Osteoblast (primary cell): ENCODE data around the gene RPS19. TPM values are rescaled to one million over a fixed set of nuclear protein-coding genes. Genes with fewer than 3 reads are reported as not detected.
"Not testable (repeated sequence)": the region's sequence is repeated elsewhere in the genome, so short reads cannot be mapped to it uniquely, and the experiment has no call there.

Experiments
- DNase-seq: peaks from one replicate; pipeline ENCODE4 v3.0.0; 2011; ENCODE audit warnings: low spot score, mixed read lengths; ENCODE audit not compliant: insufficient read length; ENCODE audit errors: missing footprints
- H2AFZ ChIP-seq: 2 replicates; pipeline ENCODE4 v1.6.0; 2011; ENCODE audit warnings: mild to moderate bottlenecking, low read length
- H3K27ac ChIP-seq: 2 replicates; pipeline ENCODE4 v1.5.1; 2011; ENCODE audit warnings: mild to moderate bottlenecking, low read depth, low read length, moderate library complexity
- H3K27me3 ChIP-seq: 2 replicates; pipeline ENCODE4 v1.6.0; 2012; ENCODE audit warnings: mild to moderate bottlenecking, control low read depth, inconsistent platforms, low read length, moderate library complexity; ENCODE audit not compliant: insufficient read depth
- H3K36me3 ChIP-seq: 2 replicates; pipeline ENCODE4 v1.5.1; 2011; ENCODE audit warnings: mild to moderate bottlenecking, low read length, control low read depth, moderate library complexity; ENCODE audit not compliant: insufficient read depth
- H3K4me1 ChIP-seq: 2 replicates; pipeline ENCODE4 v1.5.1; 2011; ENCODE audit warnings: mild to moderate bottlenecking, low read length, control low read depth, moderate library complexity; ENCODE audit not compliant: insufficient read depth
- H3K4me2 ChIP-seq: 2 replicates; pipeline ENCODE4 v1.6.0; 2011; ENCODE audit warnings: mild to moderate bottlenecking, low read length; ENCODE audit not compliant: insufficient read depth
- H3K4me3 ChIP-seq: fragments of 200-600 bp; sonication (generic); 3 replicates; pipeline ENCODE4 v1.5.1; 2012; ENCODE audit warnings: mild to moderate bottlenecking, low read length, inconsistent platforms; ENCODE audit not compliant: insufficient read depth
- H3K79me2 ChIP-seq: 2 replicates; pipeline ENCODE4 v1.6.0; 2012; ENCODE audit warnings: mild to moderate bottlenecking, low read length, control low read depth, inconsistent platforms; ENCODE audit not compliant: insufficient read depth
- H3K9me3 ChIP-seq: 2 replicates; pipeline ENCODE4 v1.5.1; 2011; ENCODE audit warnings: low read depth, low read length, control low read depth
- H4K20me1 ChIP-seq: 2 replicates; pipeline ENCODE4 v1.6.0; 2012; ENCODE audit warnings: mild to moderate bottlenecking, low read length, control low read depth; ENCODE audit not compliant: insufficient read depth
- CTCF ChIP-seq: IDR thresholded peaks from 2 replicates; pipeline ENCODE4 v1.5.1; 2011; ENCODE audit warnings: mild to moderate bottlenecking, low read depth, low read length, moderate library complexity; ENCODE audit errors: extremely low read depth
- total RNA-seq: library from RNA; depleted of rRNA; stranded (reverse); fragments of >200 nt; gene quantifications from 2 replicates; pipeline ENCODE4 v1.2.3, GENCODE V29; 2012

The RPS19 gene
- total RNA-seq, 1 donor = 791 TPM

- Histone ChIP-seq H3K27me3 (peaks cover 59% of the 10 kb centered on the region), H3K4me3 (no peak overlapping the region), H3K9me3 (no peaks in the 10 kb centered on the region), H4K20me1 (peaks cover 22% of the 10 kb centered on the region), H3K36me3 (no peaks in the 10 kb centered on the region), H3K27ac (no peak overlapping the region), H3K4me2 (no peak overlapping the region), H3K4me1 (no peaks in the 10 kb centered on the region), H2AFZ (no peak overlapping the region), H3K79me2 (no peaks in the 10 kb centered on the region)
- no peak for DNase-seq
- TF ChIP-seq CTCF = no peak
Observed at GRCh38 chr19:41913538-41914423, 53.7 kb downstream of the RPS19 start.

DNA sequence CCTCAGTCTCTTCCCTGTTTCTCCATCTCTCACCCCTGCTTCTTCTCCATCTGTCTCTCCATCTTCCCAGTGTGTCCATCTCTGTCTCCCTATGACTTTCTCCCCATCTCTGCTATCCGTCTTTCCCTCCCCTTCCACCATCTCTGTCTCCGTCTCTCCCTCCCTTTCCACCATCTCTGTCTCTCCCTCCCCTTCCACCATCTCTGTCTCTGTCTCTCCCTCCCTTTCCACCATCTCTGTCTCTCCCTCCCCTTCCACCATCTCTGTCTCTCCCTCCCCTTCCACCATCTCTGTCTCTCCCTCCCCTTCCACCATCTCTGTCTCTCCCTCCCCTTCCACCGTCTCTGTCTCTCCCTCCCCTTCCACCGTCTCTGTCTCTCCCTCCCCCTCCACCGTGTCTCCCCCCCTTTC lies 54.4 kb downstream of the RPS19 start:
- not testable (repeated sequence) for H3K79me2 ChIP-seq, H2AFZ ChIP-seq, DNase-seq, H3K9me3 ChIP-seq, H3K36me3 ChIP-seq, H3K4me1 ChIP-seq, H3K27ac ChIP-seq, H3K4me3 ChIP-seq, H3K4me2 ChIP-seq
- H3K27me3 ChIP-seq = peaks cover 61% of the 10 kb centered on the region
- H4K20me1 ChIP-seq = peaks cover 19% of the 10 kb centered on the region

- Histone ChIP-seq H3K4me3 (no peak overlapping the region), H3K9me3 (no peaks in the 10 kb centered on the region), H2AFZ (no peak overlapping the region), H3K27ac (no peak overlapping the region), H3K79me2 (no peaks in the 10 kb centered on the region), H3K4me2 (no peak overlapping the region), H3K36me3 (no peaks in the 10 kb centered on the region), H4K20me1 (peaks cover 12% of the 10 kb centered on the region), H3K4me1 (no peaks in the 10 kb centered on the region), H3K27me3 (peaks cover 59% of the 10 kb centered on the region)
- DNase-seq = no peak
- TF ChIP-seq CTCF = no peak
Observed at GRCh38 chr19:41915021-41915775, 55.1 kb downstream of the RPS19 start.

DNA sequence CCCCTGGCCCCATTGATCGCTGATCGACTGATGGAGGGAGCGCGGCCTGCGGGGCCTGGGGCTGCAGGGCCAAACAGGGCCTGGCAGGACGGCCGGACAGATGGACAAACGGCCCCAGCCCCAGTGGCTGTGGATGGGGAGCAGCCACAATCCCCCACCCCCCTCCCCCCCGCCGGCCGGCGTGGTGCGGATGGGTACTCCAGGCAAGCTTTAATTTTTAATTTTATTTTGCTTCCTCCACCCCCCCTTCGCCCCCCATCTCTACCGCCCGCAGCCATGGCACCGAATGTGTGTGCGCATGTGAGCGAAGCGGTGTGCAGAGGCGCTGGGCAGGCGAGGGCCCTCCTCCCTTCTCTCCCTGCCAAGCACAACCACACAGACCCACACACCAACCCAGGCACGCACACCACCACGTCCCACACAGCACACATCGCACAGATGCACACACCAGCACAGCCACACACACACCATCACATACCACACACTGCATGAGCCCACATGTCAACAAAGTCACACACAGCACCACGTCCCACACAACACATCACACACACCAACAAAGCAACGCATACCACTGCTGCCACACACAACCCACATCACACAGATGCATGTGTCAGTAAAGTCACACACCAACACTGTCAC lies 55.8 kb downstream of the RPS19 start:
- no peaks in the 10 kb centered on the region for H3K79me2 ChIP-seq
- no peak overlapping the region for H2AFZ ChIP-seq
- TF ChIP-seq CTCF = no peak
- peaks cover 5% of the 10 kb centered on the region for H4K20me1 ChIP-seq
- H3K4me2 ChIP-seq = no peak overlapping the region
- no peaks in the 10 kb centered on the region for H3K36me3 ChIP-seq
- H3K27ac ChIP-seq = no peak overlapping the region
- peaks cover 54% of the 10 kb centered on the region for H3K27me3 ChIP-seq
- DNase-seq = no peak
- no peak overlapping the region for H3K4me3 ChIP-seq
- no peaks in the 10 kb centered on the region for H3K4me1 ChIP-seq
- no peaks in the 10 kb centered on the region for H3K9me3 ChIP-seq
